GM19239 (cell line): ENCODE measurements around the gene ATP1A3.
A peak's percentile ranks its signal among the peaks of the same experiment; 100 is the strongest.

ENCODE experiments used
- DNase-seq: peaks from one replicate; pipeline ENCODE4 v3.0.0; 2011; ENCODE audit warnings: low spot score; ENCODE audit not compliant: insufficient read length
- FAIRE-seq: peaks from 2 replicates; lab custom pipeline; 2011; peaks lifted over from hg19 to GRCh38; lab: Jason Lieb, UNC

ATP1A3 gene

GRCh38 chr19:41930926-41931592, 63.0 kb downstream of the ATP1A3 start:
- FAIRE-seq, result no peak
- no peak for DNase-seq

- no peak for DNase-seq
- no peak for FAIRE-seq
Measured at GRCh38 chr19:41930322-41930722, 63.7 kb downstream of the ATP1A3 start.

DNA sequence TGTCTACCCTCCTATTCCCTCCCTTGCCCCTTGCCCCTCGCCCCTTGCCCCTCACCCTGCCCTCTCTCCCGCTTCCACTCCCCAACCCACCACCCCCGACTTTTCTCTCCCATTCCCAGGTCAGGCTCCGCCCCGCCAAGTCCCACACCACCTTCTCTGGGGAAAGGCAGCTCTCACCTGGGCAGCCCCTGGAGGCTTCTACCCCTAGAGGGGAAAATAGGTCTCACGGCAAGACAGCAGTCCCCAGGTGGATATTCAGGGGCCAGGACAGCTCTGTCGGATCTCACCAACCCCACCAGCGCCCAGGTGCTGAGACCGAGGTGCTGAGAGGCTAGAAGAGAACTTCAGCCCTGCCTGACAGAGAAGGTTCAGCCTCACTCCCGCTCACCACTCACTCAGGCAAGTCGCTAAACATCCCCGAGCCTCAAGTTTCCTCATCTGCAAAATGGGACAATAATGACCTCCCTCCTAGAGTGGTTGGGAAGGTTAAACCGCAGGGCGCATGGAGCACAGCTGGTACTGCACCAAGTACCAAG, 64.4 kb downstream of the ATP1A3 start:
- DNase-seq, result no peak
- FAIRE-seq, result no peak

GRCh38 chr19:41928754-41929535, 65.1 kb downstream of the ATP1A3 start:
- FAIRE-seq (peak; percentile 72), DNase-seq (no peak)

GRCh38 chr19:41928221-41928683, 65.8 kb downstream of the ATP1A3 start, which contains the start of gene ERFL:
Gene ERFL (minus strand): TSS chr19:41928449. CDS start chr19:41912919, 15,530 bp downstream.
- no peak for DNase-seq
- FAIRE-seq, result no peak

GRCh38 chr19:41927497-41928192, 66.4 kb downstream of the ATP1A3 start:
- DNase-seq (no peak), FAIRE-seq (no peak)

- DNase-seq (no peak), FAIRE-seq (no peak)
Measured at GRCh38 chr19:41926763-41927496, 67.1 kb downstream of the ATP1A3 start.

DNA sequence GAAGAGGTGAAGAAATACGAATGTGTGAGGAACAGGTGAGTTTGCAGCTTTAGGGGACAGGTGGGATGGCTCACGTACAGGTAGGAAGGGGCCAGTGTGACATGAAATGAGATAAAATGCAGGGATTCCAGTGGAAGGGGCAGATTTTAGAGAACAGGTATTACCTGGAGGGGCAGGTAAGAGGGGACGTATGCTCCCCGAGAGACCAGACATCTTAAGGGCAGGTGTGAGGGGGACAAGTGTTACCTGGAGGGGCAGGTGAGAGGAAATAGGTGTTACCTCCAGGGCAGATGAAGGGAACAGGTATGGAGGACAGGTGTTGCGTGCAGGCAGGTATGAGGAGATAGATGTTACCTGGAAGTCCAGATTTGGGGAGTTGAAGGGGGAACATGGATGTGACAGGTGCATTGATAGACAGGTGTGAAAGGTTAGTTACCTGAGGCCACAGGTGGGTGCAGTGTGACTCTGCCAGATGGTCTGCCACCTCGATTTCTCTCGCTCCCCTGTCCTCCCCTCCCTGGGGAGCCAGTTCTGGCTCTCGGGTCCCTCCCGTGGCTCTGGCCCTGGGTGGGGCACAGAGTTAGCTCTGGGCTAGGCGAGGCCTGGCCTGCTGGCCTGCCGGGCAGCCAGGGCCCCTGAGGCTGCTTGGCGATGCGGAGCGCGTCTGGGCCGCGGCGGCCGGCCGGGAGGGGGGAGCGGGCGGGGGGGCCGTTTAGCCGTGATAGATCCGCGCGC, 67.8 kb downstream of the ATP1A3 start:
- FAIRE-seq (no peak), DNase-seq (no peak)

DNA sequence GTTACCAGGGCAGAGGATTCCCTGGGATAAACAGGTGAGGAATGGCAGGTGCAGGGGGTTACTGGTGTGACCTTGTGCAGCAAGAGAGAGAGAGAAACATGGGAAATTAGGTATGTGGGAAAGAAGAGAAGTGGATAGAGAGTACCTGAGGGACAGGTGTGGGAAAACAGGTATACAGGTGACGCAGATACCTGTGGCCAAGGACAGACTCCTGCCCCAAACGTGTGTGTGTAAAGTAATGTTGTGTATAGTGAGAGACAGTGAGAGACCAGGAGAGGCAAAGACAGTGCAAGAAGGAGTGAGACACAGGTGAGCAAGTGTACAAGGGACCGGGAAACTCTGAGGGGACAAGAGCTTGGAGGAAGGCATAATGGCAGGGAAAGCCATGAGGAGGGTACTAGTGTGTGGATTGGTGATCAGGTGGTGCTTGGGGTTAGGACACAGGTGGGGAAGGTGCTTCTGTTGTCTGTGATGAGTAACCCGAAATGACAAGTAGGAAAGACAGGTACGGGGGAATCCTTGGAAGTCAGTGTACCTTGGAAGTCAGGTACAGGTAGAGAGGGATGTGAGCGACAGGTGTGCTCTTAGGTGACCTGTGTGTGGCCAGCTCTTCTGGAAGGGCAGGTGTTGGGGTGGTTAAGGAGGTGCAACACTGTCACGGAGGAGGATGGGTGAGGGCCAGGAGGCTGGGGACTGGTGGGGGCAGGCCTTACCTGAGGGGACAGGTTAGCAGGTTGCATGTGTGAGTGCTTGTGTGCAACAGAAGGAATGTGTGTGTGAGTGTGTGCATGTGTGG, 68.6 kb downstream of the ATP1A3 start:
- no peak for DNase-seq
- no peak for FAIRE-seq

DNA sequence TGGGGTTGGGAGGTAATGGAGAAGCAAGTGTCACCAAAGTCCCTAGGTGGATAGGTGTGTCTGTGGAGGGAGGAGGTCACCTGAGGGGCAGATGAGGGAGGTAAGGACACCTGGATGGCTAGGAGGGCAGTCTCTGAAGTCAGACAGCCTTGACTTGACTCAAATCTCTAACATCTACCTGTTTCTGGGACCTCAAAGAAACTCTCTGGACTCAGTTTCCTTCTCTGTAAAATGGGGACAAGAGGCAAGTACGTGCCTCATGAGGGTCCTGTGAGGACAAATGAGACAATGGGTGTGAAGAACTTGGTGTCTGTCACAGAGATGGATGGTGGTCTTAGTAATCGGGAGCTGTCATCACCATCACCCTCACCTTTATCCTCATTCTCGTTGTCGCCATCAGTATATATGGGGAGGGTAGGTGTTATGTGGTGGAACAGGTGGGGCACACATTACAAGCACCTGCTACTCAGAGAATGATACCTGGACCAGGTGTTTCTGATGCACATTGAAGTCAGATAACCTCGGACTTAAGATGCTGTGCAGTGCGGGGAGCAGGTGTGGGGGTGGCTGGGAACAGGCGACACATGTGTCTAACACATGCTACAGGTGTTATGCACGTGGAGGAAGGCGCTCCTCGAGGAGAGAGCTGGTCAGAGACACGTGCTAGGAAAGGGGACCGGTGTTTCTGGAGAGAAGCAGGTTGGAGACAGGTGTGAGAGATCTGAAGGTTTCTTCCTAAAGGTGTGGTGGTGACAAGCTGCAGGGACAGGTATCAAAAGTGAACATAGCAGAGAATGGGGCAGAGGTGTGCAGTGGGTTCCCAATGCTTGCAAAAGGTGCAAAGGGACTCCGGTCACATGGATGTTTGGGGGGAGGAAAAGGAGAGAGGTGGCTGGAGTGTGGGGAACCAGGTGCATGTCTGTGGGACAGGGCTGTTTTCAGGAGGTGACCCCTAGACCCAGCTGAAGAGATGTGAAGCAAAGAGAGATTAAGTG, 69.6 kb downstream of the ATP1A3 start:
- no peak for FAIRE-seq
- DNase-seq, result no peak

DNA sequence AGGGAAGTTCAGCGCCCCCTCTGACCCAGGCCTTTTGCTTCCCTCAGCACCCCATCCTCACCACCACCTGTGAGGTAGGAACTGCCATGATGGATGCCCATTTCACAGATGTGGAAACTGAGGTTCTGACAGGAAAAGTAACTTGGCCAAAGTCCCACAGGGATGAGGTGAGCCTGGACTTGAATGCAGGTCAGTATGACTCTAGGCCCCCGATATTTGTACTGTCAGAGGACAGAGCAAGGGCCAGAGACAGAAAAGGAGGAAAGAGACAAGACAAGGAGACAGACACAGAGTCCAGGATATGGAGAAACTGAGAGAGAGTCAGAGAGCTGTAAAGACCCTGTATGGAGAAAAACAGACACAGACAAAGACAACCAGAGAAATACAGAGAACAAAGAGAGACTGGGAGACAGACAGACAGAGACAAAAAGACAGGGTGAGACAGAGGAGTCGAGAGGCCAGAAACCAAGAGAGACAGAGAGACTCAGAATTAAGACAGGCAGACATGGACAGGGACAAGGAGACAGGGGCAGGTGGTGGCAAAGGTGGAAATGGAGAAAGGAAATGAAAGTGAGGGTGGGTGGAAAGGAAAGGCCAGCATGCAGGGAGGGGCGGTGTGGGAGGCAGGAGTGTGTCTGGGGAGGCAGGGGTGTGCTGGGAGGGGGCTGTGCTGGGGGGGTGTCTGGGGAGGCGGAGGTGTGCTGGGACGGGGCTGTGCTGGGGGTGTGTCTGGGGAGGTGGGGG, 70.8 kb downstream of the ATP1A3 start:
- DNase-seq, result no peak
- peak; percentile 8 for FAIRE-seq

DNA sequence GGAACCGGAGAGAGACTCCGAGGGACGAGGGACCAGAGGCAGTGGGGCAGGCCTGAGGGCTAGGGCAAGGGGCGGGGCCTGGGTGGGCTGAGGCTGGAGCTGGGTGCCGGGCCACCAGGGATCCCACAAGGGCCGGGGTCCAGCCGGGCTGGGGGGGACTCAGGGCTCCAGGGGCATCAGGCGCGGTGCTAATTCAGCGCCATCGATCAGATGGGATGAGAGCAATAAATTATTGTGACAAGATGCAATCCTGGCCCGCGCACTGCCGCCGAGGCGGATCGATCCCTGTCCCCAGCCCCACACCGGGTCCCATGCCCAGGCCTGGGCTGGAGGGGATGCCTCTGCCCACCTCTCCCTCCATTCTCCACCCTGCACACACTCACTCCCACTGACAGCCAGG, 71.4 kb downstream of the ATP1A3 start:
- FAIRE-seq, result no peak
- DNase-seq, result no peak

- FAIRE-seq (no peak), DNase-seq (no peak)
Measured at GRCh38 chr19:41921577-41922576, 72.2 kb downstream of the ATP1A3 start.

- DNase-seq (no peak), FAIRE-seq (no peak)
Measured at GRCh38 chr19:41920882-41921576, 73.0 kb downstream of the ATP1A3 start.
